NCI-H1930 (cell line): ENCODE measurements around the gene PRH2.

Source experiments
- DNase-seq, 2 experiments: peaks; one replicate each; lab custom pipeline; 2025; lab: John Stamatoyannopoulos, UW

PRH2 gene

GRCh38 chr12:10960211-10960610 is 31.2 kb downstream of the PRH2 start:
- no peak for DNase-seq

DNA sequence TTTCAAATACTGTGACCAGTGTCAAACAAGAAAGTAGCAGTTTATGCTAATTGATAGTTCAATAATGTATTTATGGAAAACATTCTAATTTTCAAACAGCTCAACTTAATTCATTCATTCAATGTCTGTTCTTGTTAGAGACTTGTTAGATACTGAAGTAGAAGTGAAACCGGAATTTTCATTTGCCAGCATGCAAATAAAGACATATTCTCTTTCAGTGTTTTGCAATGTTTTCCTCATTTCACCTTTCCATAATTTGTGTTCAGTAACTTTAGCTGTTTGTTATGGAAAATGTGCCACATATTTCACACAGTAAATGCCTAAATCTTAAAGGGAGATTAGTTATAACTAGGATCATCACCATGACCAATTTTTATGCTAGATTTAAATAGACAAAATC is 36.4 kb downstream of the PRH2 start:
- DNase-seq, result no peak

GRCh38 chr12:10966314-10966713 is 37.3 kb downstream of the PRH2 start:
- DNase-seq, result no peak

DNA sequence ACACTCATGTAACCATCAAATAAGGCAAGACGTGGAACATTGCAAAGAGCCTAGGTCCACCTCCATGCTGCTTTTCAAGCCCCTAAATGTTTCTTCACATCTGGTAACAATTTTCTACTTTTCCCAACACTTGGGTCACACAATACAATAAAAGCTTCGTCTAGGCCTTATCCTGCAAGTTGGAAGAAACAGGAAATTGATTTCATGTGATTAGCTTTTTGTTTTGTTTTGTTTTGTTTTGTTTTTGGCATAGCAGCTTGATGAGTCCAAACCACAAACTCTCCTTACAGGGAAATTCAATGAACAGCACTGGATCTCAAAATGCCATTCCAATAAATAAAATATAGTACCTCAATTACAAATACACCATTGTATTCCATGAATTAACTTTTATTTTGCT is 38.4 kb downstream of the PRH2 start:
- DNase-seq, result no peak

- DNase-seq, result no peak
Observed at GRCh38 chr12:10968765-10969456, 39.9 kb downstream of the PRH2 start.

DNA sequence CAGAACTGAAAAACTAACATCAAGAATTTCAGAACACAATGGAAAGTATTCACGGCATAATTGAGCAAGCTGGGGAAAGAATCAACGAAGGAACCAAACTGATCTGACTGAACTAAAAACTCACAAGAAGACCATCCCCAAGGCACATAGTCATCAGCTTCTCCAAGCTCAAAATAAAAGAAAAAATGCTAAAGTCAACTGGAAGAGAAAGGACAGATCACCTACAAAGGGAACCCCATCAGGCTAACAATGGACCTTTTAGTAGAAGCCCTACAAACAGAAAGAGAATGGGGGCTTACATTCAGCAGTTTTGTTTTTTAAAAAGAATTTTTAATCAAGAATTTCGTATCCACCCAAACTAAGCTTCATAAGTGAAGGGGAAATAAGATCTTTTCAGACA is 45.9 kb downstream of the PRH2 start:
- DNase-seq, result no peak

GRCh38 chr12:10982244-10982643 is 53.2 kb downstream of the PRH2 start:
- DNase-seq, result no peak
